Keratinocyte (primary cell): ENCODE data around the gene IP6K2.

Source experiments
- CTCF ChIP-seq, 3 experiments: IDR thresholded peaks in 1 of 3; conservative IDR thresholded peaks in 1 of 3; optimal IDR thresholded peaks in 1 of 3; 2 replicates in 2 of 3; 3 replicates in 1 of 3; pipeline versions ENCODE3 to v1.5.1; 2011; ENCODE audit warnings: low read length in 3 of 3, mild to moderate bottlenecking in 3 of 3, moderate library complexity in 2 of 3, control low read depth in 1 of 3, inconsistent platforms in 1 of 3; ENCODE audit not compliant: insufficient read depth in 2 of 3; ENCODE audit errors: extremely low read depth in 1 of 3
- EZH2 ChIP-seq: IDR thresholded peaks from one replicate; pipeline ENCODE4 v1.6.1; 2012; ENCODE audit warnings: inconsistent platforms, mild to moderate bottlenecking, low read length, moderate library complexity

DNA sequence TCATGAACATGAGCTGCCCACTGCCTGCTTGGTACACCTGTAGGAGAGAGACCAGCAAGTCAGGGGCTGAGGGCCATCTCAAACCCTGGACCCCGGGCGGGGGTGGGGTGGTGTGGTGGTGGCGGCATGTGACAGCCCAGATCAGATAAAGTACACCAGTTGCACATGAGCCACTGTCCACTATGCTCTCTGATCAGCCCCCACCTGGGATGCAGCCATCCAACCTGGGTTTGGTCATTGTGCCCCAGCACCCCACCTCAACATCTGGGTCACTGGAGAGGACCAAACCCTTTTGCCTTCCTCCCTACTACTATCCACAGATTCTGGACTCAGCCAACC lies 28.3 kb downstream of the IP6K2 start:
- TF ChIP-seq CTCF (optimal IDR thresholded peaks at IDR 0.05 in 1 of 3, IDR thresholded peaks at IDR 0.05 in 1 of 3, conservative IDR thresholded peaks at IDR 0.05 in 1 of 3; ENCODE audit: extremely low read depth in 1 of 3, insufficient read depth in 2 of 3, low read length in 3 of 3) (no peak), EZH2 (no peak)
